ENCODE measurements around the gene BAMBI. TPM values are rescaled to one million over a fixed set of nuclear protein-coding genes. Genes with fewer than 3 reads are reported as not detected.

Gene BAMBI
- total and polyA plus RNA-seq, 10 of the 15 experiments (the other 5 are each of a cell fraction or from before 2014, with no cell fraction given): 0.03 to 0.18 (median 0.09) TPM; not detected in 6

DNA sequence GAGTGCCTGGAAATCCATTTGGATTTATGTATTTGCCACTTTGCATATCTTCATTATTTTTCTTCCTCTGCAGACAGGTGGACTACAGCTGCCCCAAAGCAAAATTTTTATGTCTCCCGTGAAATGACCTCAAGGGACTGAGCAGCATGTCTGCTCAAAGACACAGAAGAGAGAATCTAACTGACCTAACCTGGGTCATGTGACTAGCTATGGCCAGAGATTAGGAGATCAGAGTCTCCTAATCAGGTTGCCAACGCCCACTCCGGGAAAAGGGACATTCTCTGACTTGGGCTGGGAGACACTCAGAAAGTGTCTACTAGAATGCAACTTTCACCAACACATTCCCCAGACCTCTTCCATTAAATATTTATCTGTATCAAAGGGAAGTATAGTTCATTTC is 2.5 kb upstream of the BAMBI start (continued):
- TF ChIP-seq NFIC (IDR thresholded peaks at IDR 0.05; ENCODE audit: low read depth, low read length) (no peak), HCFC1 (IDR thresholded peaks at IDR 0.05; ENCODE audit: low read length) (no peak), IKZF1 (conservative IDR thresholded peaks at IDR 0.05) (no peak), MYB (IDR thresholded peaks at IDR 0.05; ENCODE audit: borderline replicate concordance, low read depth, low read length) (no peak), TAF1 (IDR thresholded peaks at IDR 0.05; ENCODE audit: borderline replicate concordance, low read depth, low read length) (no peak), PML (IDR thresholded peaks at IDR 0.05; ENCODE audit: low read length) (no peak), SMAD5 (IDR thresholded peaks at IDR 0.05; ENCODE audit: low read depth) (no peak)
- TF ChIP-seq, protein P1, sequence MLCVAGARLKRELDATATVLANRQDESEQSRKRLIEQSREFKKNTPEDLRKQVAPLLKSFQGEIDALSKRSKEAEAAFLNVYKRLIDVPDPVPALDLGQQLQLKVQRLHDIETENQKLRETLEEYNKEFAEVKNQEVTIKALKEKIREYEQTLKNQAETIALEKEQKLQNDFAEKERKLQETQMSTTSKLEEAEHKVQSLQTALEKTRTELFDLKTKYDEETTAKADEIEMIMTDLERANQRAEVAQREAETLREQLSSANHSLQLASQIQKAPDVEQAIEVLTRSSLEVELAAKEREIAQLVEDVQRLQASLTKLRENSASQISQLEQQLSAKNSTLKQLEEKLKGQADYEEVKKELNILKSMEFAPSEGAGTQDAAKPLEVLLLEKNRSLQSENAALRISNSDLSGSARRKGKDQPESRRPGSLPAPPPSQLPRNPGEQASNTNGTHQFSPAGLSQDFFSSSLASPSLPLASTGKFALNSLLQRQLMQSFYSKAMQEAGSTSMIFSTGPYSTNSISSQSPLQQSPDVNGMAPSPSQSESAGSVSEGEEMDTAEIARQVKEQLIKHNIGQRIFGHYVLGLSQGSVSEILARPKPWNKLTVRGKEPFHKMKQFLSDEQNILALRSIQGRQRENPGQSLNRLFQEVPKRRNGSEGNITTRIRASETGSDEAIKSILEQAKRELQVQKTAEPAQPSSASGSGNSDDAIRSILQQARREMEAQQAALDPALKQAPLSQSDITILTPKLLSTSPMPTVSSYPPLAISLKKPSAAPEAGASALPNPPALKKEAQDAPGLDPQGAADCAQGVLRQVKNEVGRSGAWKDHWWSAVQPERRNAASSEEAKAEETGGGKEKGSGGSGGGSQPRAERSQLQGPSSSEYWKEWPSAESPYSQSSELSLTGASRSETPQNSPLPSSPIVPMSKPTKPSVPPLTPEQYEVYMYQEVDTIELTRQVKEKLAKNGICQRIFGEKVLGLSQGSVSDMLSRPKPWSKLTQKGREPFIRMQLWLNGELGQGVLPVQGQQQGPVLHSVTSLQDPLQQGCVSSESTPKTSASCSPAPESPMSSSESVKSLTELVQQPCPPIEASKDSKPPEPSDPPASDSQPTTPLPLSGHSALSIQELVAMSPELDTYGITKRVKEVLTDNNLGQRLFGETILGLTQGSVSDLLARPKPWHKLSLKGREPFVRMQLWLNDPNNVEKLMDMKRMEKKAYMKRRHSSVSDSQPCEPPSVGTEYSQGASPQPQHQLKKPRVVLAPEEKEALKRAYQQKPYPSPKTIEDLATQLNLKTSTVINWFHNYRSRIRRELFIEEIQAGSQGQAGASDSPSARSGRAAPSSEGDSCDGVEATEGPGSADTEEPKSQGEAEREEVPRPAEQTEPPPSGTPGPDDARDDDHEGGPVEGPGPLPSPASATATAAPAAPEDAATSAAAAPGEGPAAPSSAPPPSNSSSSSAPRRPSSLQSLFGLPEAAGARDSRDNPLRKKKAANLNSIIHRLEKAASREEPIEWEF (IDR thresholded peaks at IDR 0.05; ENCODE audit: insufficient replicate concordance, low read depth, low read length): no peak

All from GM12878 (cell line).